Activated B cell treated with CpG ODN at 0.5 μM for 24 hours (primary cell): ENCODE results near the gene IRF4. TPM values are rescaled to one million over a fixed set of nuclear protein-coding genes. Genes with fewer than 3 reads are reported as not detected.

ENCODE experiments used
- ATAC-seq: fragments of 200-7000 bp; cut with Tn5 transposase; one replicate; pipeline ENCODE4 v1.10.0; 2021; ENCODE audit warnings: low read depth, mild to moderate bottlenecking, moderate library complexity
- CTCF ChIA-PET: fragments of 350-600 bp; sonication (Branson Sonifier 250); formaldehyde crosslinking; loops from one replicate; lab custom pipeline; 2021; ENCODE audit warnings: antibody characterized with exemption; lab: Charles Lee
- POLR2A ChIA-PET: fragments of 350-600 bp; sonication (Branson Sonifier 250); formaldehyde crosslinking; loops from one replicate; lab custom pipeline; 2021; ENCODE audit warnings: antibody characterized with exemption; lab: Charles Lee
- DNase-seq: peaks from one replicate; pipeline ENCODE4 v3.0.0; 2022
- H3K27ac Mint-ChIP-seq: one replicate; pipeline ENCODE4 v1.8.0; 2020; ENCODE audit warnings: mixed read lengths
- H3K27me3 Mint-ChIP-seq: one replicate; pipeline ENCODE4 v1.8.0; 2021; ENCODE audit warnings: mixed read lengths
- H3K36me3 Mint-ChIP-seq: one replicate; pipeline ENCODE4 v1.8.0; 2021; ENCODE audit warnings: low read depth, mixed read lengths
- H3K4me1 Mint-ChIP-seq: one replicate; pipeline ENCODE4 v1.8.0; 2021; ENCODE audit warnings: mixed read lengths
- H3K4me3 Mint-ChIP-seq: one replicate; pipeline ENCODE4 v1.8.0; 2020; ENCODE audit warnings: mild to moderate bottlenecking, mixed read lengths
- H3K9me3 Mint-ChIP-seq: one replicate; pipeline ENCODE4 v1.8.0; 2020; ENCODE audit warnings: mixed read lengths
- CTCF ChIP-seq: fragments of 200-600 bp; IDR thresholded peaks from one replicate; pipeline ENCODE4 v1.8.0; 2022; ENCODE audit warnings: antibody characterized with exemption, mild to moderate bottlenecking
- intact Hi-C: fragments of 100-400 bp; cut with micrococcal nuclease; formaldehyde crosslinking; loops from one replicate; pipeline ENCODE4 v1.15.1; 2024
- total RNA-seq: library from RNA; stranded (reverse); gene quantifications from 2 replicates; pipeline ENCODE4 v1.2.3, GENCODE V29; 2022

IRF4 gene
- total RNA-seq, 1 donor from 2014 or later, result 417 TPM

- Mint-ChIP-seq H3K36me3 (no peaks in the 10 kb centered on the region), H3K4me1 (peaks cover 25% of the 10 kb centered on the region), H3K27ac (peak overlapping the region; percentile 7), H3K9me3 (no peaks in the 10 kb centered on the region), H3K4me3 (no peak overlapping the region), H3K27me3 (no peaks in the 10 kb centered on the region)
- ATAC-seq (no peak), DNase-seq (no peak)
- TF ChIP-seq CTCF, result no peak
- ChIA-PET CTCF (interaction anchor here (1.6 kb wide), 1 partner anchor 8 kb away, joined by 3 read pairs; no protein-coding TSS in a partner anchor), POLR2A (interaction anchor here (0.9 to 1.4 kb wide), 2 partner anchors 31 to 36 kb away, joined by 3 to 5 read pairs; no protein-coding TSS in a partner anchor)
- intact Hi-C loops, result no loop called here
Measured at GRCh38 chr6:436308-437036, 44.9 kb downstream of the IRF4 start.

- intact Hi-C loops, result no loop called here
- no peaks in the 10 kb centered on the region for H3K36me3 Mint-ChIP-seq
- no peak for TF ChIP-seq CTCF
- peaks cover 19% of the 10 kb centered on the region for H3K4me1 Mint-ChIP-seq
- no peaks in the 10 kb centered on the region for H3K9me3 Mint-ChIP-seq
- H3K27me3 Mint-ChIP-seq, result no peaks in the 10 kb centered on the region
- DNase-seq (no peak), ATAC-seq (no peak)
- H3K27ac Mint-ChIP-seq, result no peak overlapping the region
- ChIA-PET POLR2A (interaction anchor here (1.4 kb wide), 1 partner anchor 36 kb away, joined by 5 read pairs; no protein-coding TSS in a partner anchor), CTCF (no interaction called here)
- no peak overlapping the region for H3K4me3 Mint-ChIP-seq
Measured at GRCh38 chr6:437037-437392, 45.5 kb downstream of the IRF4 start.

DNA sequence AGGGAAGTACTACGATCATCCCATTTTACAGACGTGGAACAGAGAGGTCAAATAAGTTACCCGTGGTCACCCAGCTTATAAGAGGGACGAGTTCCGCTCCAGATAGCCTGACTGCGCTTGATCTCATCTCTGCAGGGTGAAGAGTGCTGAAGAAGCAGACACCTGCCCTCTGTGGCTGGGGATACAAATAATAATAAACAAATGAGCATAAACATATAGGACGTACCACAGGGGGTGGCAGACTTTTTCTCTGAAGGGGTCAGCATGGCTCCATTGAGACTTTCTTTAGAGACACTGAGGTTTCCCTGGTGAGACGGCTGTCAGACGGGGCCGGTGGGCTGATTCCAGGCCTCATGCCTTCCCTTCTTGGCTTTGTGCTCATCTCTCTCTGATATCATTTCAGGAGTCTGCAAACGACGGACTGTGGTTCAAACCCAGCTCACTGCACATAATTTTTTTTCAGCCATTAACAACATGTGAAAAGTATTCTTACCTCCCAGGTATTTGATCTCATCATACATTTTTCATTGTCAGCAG, 47.1 kb downstream of the IRF4 start:
- DNase-seq, result no peak
- TF ChIP-seq CTCF, result no peak
- Mint-ChIP-seq H3K27ac (no peak overlapping the region), H3K4me3 (no peak overlapping the region), H3K9me3 (no peaks in the 10 kb centered on the region), H3K27me3 (no peaks in the 10 kb centered on the region), H3K4me1 (peaks cover 15% of the 10 kb centered on the region), H3K36me3 (no peaks in the 10 kb centered on the region)
- ATAC-seq, result no peak
- intact Hi-C loops, result no loop called here
- CTCF ChIA-PET, result no interaction called here
- POLR2A ChIA-PET, result interaction anchor here (0.6 kb wide), 1 partner anchor 12 kb away, joined by 3 read pairs; no protein-coding TSS in a partner anchor

DNA sequence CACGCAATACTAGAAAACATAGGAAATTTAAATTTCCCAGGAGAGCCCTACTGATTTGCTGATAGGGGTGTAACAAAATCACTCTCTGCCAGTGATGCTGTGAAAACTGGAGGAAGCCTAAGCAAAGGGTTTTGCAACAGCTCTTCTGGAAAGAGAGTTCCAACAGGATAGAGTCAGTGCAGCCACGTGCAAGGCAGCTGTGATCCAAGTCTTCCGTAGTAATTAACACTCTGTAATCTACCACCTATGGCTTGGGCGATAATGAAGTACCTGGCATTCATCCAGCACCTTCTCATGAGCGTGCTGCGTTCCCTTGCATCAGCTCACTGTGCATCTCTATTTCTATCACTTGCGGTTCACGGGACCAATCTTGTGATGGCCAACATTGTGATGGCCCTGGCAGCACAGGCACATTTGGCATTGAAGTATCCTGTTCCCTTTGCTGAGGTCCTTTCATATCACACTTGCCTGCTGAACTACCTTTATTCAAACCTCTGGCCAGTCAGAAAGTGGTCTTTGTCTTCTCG, 48.2 kb downstream of the IRF4 start:
- DNase-seq, result no peak
- peaks cover 7% of the 10 kb centered on the region for H3K4me1 Mint-ChIP-seq

More for the DNA sequence above, 48.2 kb downstream of the IRF4 start:
- no peak for ATAC-seq
- ChIA-PET POLR2A (no interaction called here), CTCF (no interaction called here)
- TF ChIP-seq CTCF, result no peak
- Mint-ChIP-seq H3K27me3 (no peaks in the 10 kb centered on the region), H3K27ac (no peak overlapping the region), H3K4me3 (no peak overlapping the region), H3K9me3 (no peaks in the 10 kb centered on the region), H3K36me3 (no peaks in the 10 kb centered on the region)
- intact Hi-C loops, result no loop called here
